DOHH2 (cell line): Measurements from ENCODE around the gene PLA2G1B.

Source experiments
- EZH2phosphoT487 ChIP-seq: fragments of 200-600 bp; sonication (generic); IDR thresholded peaks from 2 replicates; pipeline ENCODE4 v1.6.1; 2017; ENCODE audit warnings: borderline replicate concordance, mild to moderate bottlenecking, antibody characterized with exemption, low read length, moderate library complexity, mixed read lengths
- TF ChIP-seq, protein P1 (sequence below): fragments of 200-600 bp; sonication (generic); IDR thresholded peaks from one replicate; pipeline ENCODE4 v1.5.1; 2014; ENCODE audit warnings: antibody characterized with exemption, mild to moderate bottlenecking, low read depth, low read length; ENCODE audit not compliant: poor library complexity, severe bottlenecking

DNA sequence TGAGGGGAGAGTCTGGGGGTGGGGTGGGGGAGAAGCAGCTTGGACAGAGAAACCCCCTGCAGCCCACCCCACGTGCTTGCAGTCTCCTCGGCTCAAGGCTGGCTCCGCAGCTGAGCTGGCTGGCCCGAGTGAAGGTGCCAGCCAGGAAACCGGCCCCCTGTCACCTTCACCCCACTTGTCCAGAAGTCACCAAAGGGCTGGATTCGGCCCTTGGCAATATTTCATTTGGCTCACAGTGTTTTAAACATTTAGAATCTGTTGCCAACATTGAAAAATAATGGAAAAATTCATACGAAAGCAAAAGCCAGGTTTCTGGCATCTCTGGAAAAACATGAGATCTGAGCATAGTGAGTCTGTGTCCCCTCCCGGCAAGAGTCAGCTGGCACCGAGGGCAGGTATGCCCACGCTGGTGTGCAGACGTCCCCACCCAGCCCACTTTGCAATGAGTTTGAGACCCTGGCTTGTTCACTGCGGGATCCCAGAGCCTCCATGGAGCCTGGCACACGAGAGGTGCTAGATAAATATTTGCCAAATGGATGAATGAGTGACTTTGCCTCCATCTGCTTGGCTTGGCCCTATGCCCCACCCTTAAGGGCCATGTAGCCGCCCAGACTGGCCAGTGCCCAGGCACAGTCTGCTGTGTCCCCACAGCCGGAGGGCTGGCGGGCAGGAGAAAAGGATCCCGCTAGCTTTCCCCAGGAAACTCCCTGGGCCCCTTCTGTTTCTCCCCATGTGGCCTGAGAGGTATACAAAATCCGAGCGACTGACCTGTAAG is 23.2 kb upstream of the PLA2G1B start:
- TF ChIP-seq, protein P1, sequence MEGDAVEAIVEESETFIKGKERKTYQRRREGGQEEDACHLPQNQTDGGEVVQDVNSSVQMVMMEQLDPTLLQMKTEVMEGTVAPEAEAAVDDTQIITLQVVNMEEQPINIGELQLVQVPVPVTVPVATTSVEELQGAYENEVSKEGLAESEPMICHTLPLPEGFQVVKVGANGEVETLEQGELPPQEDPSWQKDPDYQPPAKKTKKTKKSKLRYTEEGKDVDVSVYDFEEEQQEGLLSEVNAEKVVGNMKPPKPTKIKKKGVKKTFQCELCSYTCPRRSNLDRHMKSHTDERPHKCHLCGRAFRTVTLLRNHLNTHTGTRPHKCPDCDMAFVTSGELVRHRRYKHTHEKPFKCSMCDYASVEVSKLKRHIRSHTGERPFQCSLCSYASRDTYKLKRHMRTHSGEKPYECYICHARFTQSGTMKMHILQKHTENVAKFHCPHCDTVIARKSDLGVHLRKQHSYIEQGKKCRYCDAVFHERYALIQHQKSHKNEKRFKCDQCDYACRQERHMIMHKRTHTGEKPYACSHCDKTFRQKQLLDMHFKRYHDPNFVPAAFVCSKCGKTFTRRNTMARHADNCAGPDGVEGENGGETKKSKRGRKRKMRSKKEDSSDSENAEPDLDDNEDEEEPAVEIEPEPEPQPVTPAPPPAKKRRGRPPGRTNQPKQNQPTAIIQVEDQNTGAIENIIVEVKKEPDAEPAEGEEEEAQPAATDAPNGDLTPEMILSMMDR = no peak
- TF ChIP-seq EZH2phosphoT487 = no peak
